SK-N-SH (cell line): ENCODE measurements around the gene UBR3. TPM values are rescaled to one million over a fixed set of nuclear protein-coding genes. Genes with fewer than 3 reads are reported as not detected.

Experiments
- CTCF ChIA-PET: fragments of 300-600, 350-600 bp; formaldehyde crosslinking; extraction: SDS; loops from one replicate; lab custom pipeline; 2021; lab: Yijun Ruan, JAX
- POLR2A ChIA-PET: fragments of 350-600 bp; sonication (Branson Sonifier 250); formaldehyde crosslinking; extraction: SDS; loops from one replicate; lab custom pipeline; 2020; ENCODE audit warnings: antibody characterized with exemption, inconsistent platforms; lab: Yijun Ruan, JAX
- DNase-seq: peaks from one replicate; pipeline ENCODE4 v3.0.0; 2012
- H2AFZ ChIP-seq: fragments of 200-600 bp; sonication (generic); 2 replicates; pipeline ENCODE4 v1.8.1; 2016; ENCODE audit warnings: antibody characterized with exemption, mild to moderate bottlenecking, low read depth
- H3F3A ChIP-seq: fragments of 200-600 bp; sonication (generic); replicated peaks from 2 replicates; pipeline ENCODE3; 2016; ENCODE audit warnings: antibody characterized with exemption, mild to moderate bottlenecking; ENCODE audit not compliant: insufficient read depth
- H3K27ac ChIP-seq, 2 experiments: fragments of 200-500 bp in 1 of 2; fragments of 200-600 bp in 1 of 2; sonication (Bioruptor generic) in 1 of 2; sonication (generic), shearing (Covaris generic) in 1 of 2; 2 replicates each; pipeline versions ENCODE4 v1.5.1 to v1.6.1; 2014 to 2016; ENCODE audit warnings: low read depth in 2 of 2, inconsistent platforms in 1 of 2, low read length in 1 of 2, mild to moderate bottlenecking in 1 of 2, mixed read lengths in 1 of 2
- H3K27me3 ChIP-seq: fragments of 200-600 bp; sonication (generic), shearing (Covaris generic); 2 replicates; pipeline ENCODE4 v1.6.1; 2016; ENCODE audit warnings: mixed run types; ENCODE audit not compliant: insufficient read depth
- H3K36me3 ChIP-seq, 2 experiments: fragments of 200-500 bp in 1 of 2; fragments of 200-600 bp in 1 of 2; sonication (Bioruptor generic) in 1 of 2; sonication (generic) in 1 of 2; replicated peaks in 1 of 2; 2 replicates each; pipeline versions ENCODE3 to v1.5.1; 2014 to 2016; ENCODE audit warnings: low read length in 1 of 2, mild to moderate bottlenecking in 1 of 2; ENCODE audit not compliant: insufficient read depth in 2 of 2, control insufficient read depth in 1 of 2
- H3K4me1 ChIP-seq, 2 experiments: fragments of 200-500 bp in 1 of 2; fragments of 200-600 bp in 1 of 2; sonication (Bioruptor generic) in 1 of 2; sonication (generic), shearing (Covaris generic) in 1 of 2; 2 replicates each; pipeline versions ENCODE4 v1.5.1 to v1.6.1; 2014 to 2016; ENCODE audit warnings: low read depth in 1 of 2, low read length in 1 of 2, mixed run types in 1 of 2; ENCODE audit not compliant: insufficient read depth in 2 of 2, control insufficient read depth in 1 of 2
- H3K4me2 ChIP-seq: fragments of 200-600 bp; sonication (generic), shearing (Covaris generic); 2 replicates; pipeline ENCODE4 v1.6.1; 2017; ENCODE audit warnings: mixed run types
- H3K4me3 ChIP-seq, 2 experiments: fragments of 200-500 bp in 1 of 2; fragments of 200-600 bp in 1 of 2; sonication (Bioruptor generic) in 1 of 2; sonication (generic), shearing (Covaris generic) in 1 of 2; 2 replicates each; pipeline versions ENCODE4 v1.5.1 to v1.8.1; 2014 to 2016; ENCODE audit warnings: low read depth in 2 of 2, inconsistent platforms in 1 of 2, low read length in 1 of 2, mild to moderate bottlenecking in 1 of 2, mixed read lengths in 1 of 2, moderate library complexity in 1 of 2
- H3K79me2 ChIP-seq: fragments of 200-600 bp; sonication (generic); 2 replicates; pipeline ENCODE4 v1.8.1; 2017; ENCODE audit warnings: mild to moderate bottlenecking; ENCODE audit not compliant: insufficient read depth
- H3K9ac ChIP-seq: fragments of 200-600 bp; sonication (generic); 2 replicates; pipeline ENCODE4 v1.6.1; 2017; ENCODE audit warnings: mixed run types
- H3K9me2 ChIP-seq: fragments of 200-600 bp; sonication (generic); 2 replicates; pipeline ENCODE4 v1.6.1; 2017; ENCODE audit warnings: mixed run types
- H3K9me3 ChIP-seq: fragments of 200-600 bp; sonication (generic); 2 replicates; pipeline ENCODE4 v1.6.1; 2017; ENCODE audit warnings: mixed run types, mild to moderate bottlenecking, moderate library complexity
- H4K20me1 ChIP-seq: fragments of 200-600 bp; sonication (generic); 2 replicates; pipeline ENCODE4 v1.6.1; 2017; ENCODE audit warnings: mild to moderate bottlenecking, mixed run types; ENCODE audit not compliant: insufficient read depth
- CHD2 ChIP-seq: fragments of 150-350 bp; IDR thresholded peaks from 2 replicates; pipeline ENCODE4 v1.6.1; 2018; ENCODE audit warnings: low read length; ENCODE audit not compliant: partially characterized antibody
- ELF1 ChIP-seq: IDR thresholded peaks from 2 replicates; pipeline ENCODE4 v1.4.0; 2012
- EZH2phosphoT487 ChIP-seq: fragments of 200-600 bp; sonication (generic); IDR thresholded peaks from 2 replicates; pipeline ENCODE4 v1.6.1; 2017; ENCODE audit warnings: low read depth, mixed run types, mild to moderate bottlenecking, antibody characterized with exemption, moderate library complexity, borderline replicate concordance
- FOSL2 ChIP-seq: IDR thresholded peaks from 2 replicates; pipeline ENCODE4 v1.4.0; 2012; ENCODE audit warnings: low read depth, mild to moderate bottlenecking, moderate library complexity, borderline replicate concordance
- FOXJ3 ChIP-seq: sonication (generic); formaldehyde crosslinking; IDR thresholded peaks from 2 replicates; pipeline ENCODE4 v1.5.1; 2020; ENCODE audit warnings: mild to moderate bottlenecking, missing genetic modification reagents
- GATA2 ChIP-seq: sonication (generic); formaldehyde crosslinking; IDR thresholded peaks from 2 replicates; pipeline ENCODE4 v1.5.0; 2020; ENCODE audit warnings: mild to moderate bottlenecking, missing genetic modification reagents
- JUND ChIP-seq: IDR thresholded peaks from 2 replicates; pipeline ENCODE4 v1.4.0; 2012
- MEF2A ChIP-seq: IDR thresholded peaks from 2 replicates; pipeline ENCODE4 v1.4.0; 2012; ENCODE audit warnings: low read depth, borderline replicate concordance
- MXI1 ChIP-seq: IDR thresholded peaks from 2 replicates; pipeline ENCODE4 v1.6.1; 2012; ENCODE audit warnings: mild to moderate bottlenecking, low read depth, low read length, improper control_type of control experiment
- RAD21 ChIP-seq: IDR thresholded peaks from 2 replicates; pipeline ENCODE4 v1.6.1; 2012; ENCODE audit warnings: mild to moderate bottlenecking, low read length
- RCOR1 ChIP-seq: fragments of 150-350 bp; IDR thresholded peaks from 2 replicates; pipeline ENCODE4 v1.6.1; 2017; ENCODE audit warnings: antibody characterized with exemption, low read length
- RFX5 ChIP-seq: IDR thresholded peaks from 2 replicates; pipeline ENCODE4 v1.6.1; 2012; ENCODE audit warnings: mild to moderate bottlenecking, improper control_type of control experiment, low read length
- SIN3A ChIP-seq: IDR thresholded peaks from 2 replicates; pipeline ENCODE4 v1.6.1; 2012; ENCODE audit warnings: low read depth, mild to moderate bottlenecking, low read length, moderate library complexity, borderline replicate concordance
- SMC3 ChIP-seq: IDR thresholded peaks from 2 replicates; pipeline ENCODE4 v1.6.1; 2012; ENCODE audit warnings: low read depth, low read length, improper control_type of control experiment
- TCF12 ChIP-seq: IDR thresholded peaks from 2 replicates; pipeline ENCODE4 v1.4.0; 2012
- TEAD4 ChIP-seq: IDR thresholded peaks from 2 replicates; pipeline ENCODE4 v1.4.0; 2012; ENCODE audit warnings: mild to moderate bottlenecking, borderline replicate concordance; ENCODE audit not compliant: insufficient read depth
- YY1 ChIP-seq: IDR thresholded peaks from 2 replicates; pipeline ENCODE4 v1.4.0; 2012; ENCODE audit warnings: low read depth, mild to moderate bottlenecking
- WGBS: methylation state at CpG from one replicate; pipeline ENCODE4 v1.1.6; 2017; ENCODE audit warnings: low lambda C conversion rate; 5-methylcytosine and 5-hydroxymethylcytosine counted together
- polyA plus RNA-seq, 3 experiments: library from polyadenylated mRNA; depleted of rRNA; stranded (reverse); fragments of >200 nt; gene quantifications; 2 replicates each; pipeline ENCODE4 v1.2.3, GENCODE V29; 2012
- TF ChIP-seq, protein P1 (sequence below): IDR thresholded peaks from 2 replicates; pipeline ENCODE4 v1.4.0; 2012; ENCODE audit warnings: low read depth, borderline replicate concordance
- TF ChIP-seq, protein P2 (sequence below): fragments of 200-600 bp; sonication (generic); IDR thresholded peaks from 2 replicates; pipeline ENCODE4 v1.6.1; 2017; ENCODE audit warnings: antibody characterized with exemption, mild to moderate bottlenecking, moderate library complexity

UBR3 gene
- polyA plus RNA-seq, 1 of the 3 experiments (the other 2 are of a cell fraction): 5.2 TPM

GRCh38 chr2:169928463-169928864 is 101.2 kb downstream of the UBR3 start:
- peaks cover 21 to 40% of the 10 kb centered on the region in 2 experiments for H3K36me3 ChIP-seq
- H3K4me2 ChIP-seq: no peak overlapping the region
- H4K20me1 ChIP-seq: no peaks in the 10 kb centered on the region
- H2AFZ ChIP-seq: no peak overlapping the region
- peaks cover 27% of the 10 kb centered on the region for H3F3A ChIP-seq
- ChIA-PET CTCF (interaction anchor here (0.7 to 1.9 kb wide), 20 partner anchors 9 to 971 kb away, joined by 3 to 16 read pairs (median 3); partner anchors contain the start of genes METTL5, SSB and UBR3), POLR2A (no interaction called here)
- DNase-seq: peak; percentile 29
- H3K27me3 ChIP-seq: no peaks in the 10 kb centered on the region
- H3K4me1 ChIP-seq: no peaks in the 10 kb centered on the region; a peak in 1 of 4 replicates
- no peak overlapping the region for H3K4me3 ChIP-seq
- no peak overlapping the region for H3K27ac ChIP-seq
- no peaks in the 10 kb centered on the region for H3K9me2 ChIP-seq
- peak; percentile 47 for TF ChIP-seq SMC3
- TF ChIP-seq TEAD4: no peak
- TF ChIP-seq EZH2phosphoT487: no peak
- TF ChIP-seq FOXJ3 (CRISPR knock-in tag): no peak
- TF ChIP-seq SIN3A: no peak
- TF ChIP-seq MEF2A: no peak
- no peak for TF ChIP-seq FOSL2
- TF ChIP-seq RAD21: peak; percentile 76
- no peak for TF ChIP-seq CHD2
- TF ChIP-seq, protein P1, sequence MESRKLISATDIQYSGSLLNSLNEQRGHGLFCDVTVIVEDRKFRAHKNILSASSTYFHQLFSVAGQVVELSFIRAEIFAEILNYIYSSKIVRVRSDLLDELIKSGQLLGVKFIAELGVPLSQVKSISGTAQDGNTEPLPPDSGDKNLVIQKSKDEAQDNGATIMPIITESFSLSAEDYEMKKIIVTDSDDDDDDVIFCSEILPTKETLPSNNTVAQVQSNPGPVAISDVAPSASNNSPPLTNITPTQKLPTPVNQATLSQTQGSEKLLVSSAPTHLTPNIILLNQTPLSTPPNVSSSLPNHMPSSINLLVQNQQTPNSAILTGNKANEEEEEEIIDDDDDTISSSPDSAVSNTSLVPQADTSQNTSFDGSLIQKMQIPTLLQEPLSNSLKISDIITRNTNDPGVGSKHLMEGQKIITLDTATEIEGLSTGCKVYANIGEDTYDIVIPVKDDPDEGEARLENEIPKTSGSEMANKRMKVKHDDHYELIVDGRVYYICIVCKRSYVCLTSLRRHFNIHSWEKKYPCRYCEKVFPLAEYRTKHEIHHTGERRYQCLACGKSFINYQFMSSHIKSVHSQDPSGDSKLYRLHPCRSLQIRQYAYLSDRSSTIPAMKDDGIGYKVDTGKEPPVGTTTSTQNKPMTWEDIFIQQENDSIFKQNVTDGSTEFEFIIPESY: no peak
- no peak for TF ChIP-seq YY1
- TF ChIP-seq, protein P2, sequence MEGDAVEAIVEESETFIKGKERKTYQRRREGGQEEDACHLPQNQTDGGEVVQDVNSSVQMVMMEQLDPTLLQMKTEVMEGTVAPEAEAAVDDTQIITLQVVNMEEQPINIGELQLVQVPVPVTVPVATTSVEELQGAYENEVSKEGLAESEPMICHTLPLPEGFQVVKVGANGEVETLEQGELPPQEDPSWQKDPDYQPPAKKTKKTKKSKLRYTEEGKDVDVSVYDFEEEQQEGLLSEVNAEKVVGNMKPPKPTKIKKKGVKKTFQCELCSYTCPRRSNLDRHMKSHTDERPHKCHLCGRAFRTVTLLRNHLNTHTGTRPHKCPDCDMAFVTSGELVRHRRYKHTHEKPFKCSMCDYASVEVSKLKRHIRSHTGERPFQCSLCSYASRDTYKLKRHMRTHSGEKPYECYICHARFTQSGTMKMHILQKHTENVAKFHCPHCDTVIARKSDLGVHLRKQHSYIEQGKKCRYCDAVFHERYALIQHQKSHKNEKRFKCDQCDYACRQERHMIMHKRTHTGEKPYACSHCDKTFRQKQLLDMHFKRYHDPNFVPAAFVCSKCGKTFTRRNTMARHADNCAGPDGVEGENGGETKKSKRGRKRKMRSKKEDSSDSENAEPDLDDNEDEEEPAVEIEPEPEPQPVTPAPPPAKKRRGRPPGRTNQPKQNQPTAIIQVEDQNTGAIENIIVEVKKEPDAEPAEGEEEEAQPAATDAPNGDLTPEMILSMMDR: peak; percentile 82
- H3K9me3 ChIP-seq: no peaks in the 10 kb centered on the region
- no peaks in the 10 kb centered on the region for H3K79me2 ChIP-seq
- H3K9ac ChIP-seq: no peak overlapping the region
- WGBS: 1% methylated on average over 1 of the region's 1 CpG

DNA sequence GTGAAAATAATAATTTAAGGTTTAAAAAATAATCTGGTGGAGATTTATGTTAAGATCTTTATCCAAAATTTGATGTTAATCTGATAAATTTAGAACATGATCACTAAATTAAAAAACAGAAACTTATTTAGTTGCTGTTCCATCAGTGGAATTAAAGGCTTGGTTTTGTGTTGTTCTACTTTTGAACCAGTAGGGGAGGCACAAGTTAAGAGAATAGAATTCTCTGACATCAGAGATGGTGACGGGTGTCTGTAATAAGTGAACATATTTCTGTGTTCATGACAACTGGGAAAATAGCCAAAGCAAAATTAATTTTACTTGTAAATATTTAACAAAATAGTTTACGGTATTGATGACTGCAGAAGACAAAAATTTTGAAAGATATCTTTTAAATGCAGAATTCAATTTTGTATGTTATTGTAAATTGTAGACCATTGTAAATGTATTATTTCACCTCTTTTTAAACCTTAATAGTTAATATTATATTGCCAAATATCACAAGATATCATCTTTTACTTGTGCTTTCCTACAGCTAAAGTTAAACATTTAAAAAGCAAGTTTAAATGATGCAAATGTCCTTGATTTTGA is 106.0 kb downstream of the UBR3 start:
- Histone ChIP-seq H3K27me3 (no peaks in the 10 kb centered on the region), H3K9me3 (no peaks in the 10 kb centered on the region), H3K27ac (no peak overlapping the region), H3K4me3 (peak overlapping the region in 1 of 2 experiments; percentile 32; a peak in 1 of 4 replicates), H3K9me2 (no peaks in the 10 kb centered on the region), H3K79me2 (no peaks in the 10 kb centered on the region), H2AFZ (no peak overlapping the region), H3K9ac (no peak overlapping the region), H3F3A (peaks cover 13% of the 10 kb centered on the region), H3K4me1 (no peaks in the 10 kb centered on the region; a peak in 1 of 4 replicates), H3K4me2 (no peak overlapping the region), H4K20me1 (no peaks in the 10 kb centered on the region), H3K36me3 (peaks cover 2 to 14% of the 10 kb centered on the region in 2 experiments)
- POLR2A ChIA-PET: no interaction called here
- CTCF ChIA-PET: interaction anchor here (0.9 to 3.3 kb wide), 11 partner anchors 15 to 386 kb away, joined by 3 to 28 read pairs (median 4); partner anchors contain the start of genes METTL5 and UBR3
- peak; percentile 54 for DNase-seq
- WGBS: 25% methylated on average over 2 of the region's 2 CpGs
- TF ChIP-seq TCF12 (no peak), EZH2phosphoT487 (no peak), MXI1 (no peak), RFX5 (no peak), FOXJ3 (CRISPR knock-in tag) (no peak), RAD21 (peak; percentile 95), ELF1 (no peak), RCOR1 (no peak), GATA2 (CRISPR knock-in tag) (no peak), SIN3A (no peak), SMC3 (peak; percentile 63), JUND (no peak)
- TF ChIP-seq, protein P2: peak; percentile 83
